GM21737 (cell line): ENCODE data around the gene ACTG1.

Experiments used
- ATAC-seq: cut with Tn5 transposase; IDR thresholded peaks from one replicate; pipeline ENCODE4 v1.9.1; 2021; ENCODE audit warnings: mild to moderate bottlenecking, moderate library complexity; ENCODE audit not compliant: unreplicated experiment

ACTG1 gene

GRCh38 chr17:81468111-81468769 lies 44.4 kb downstream of the ACTG1 start:
- no peak for ATAC-seq

GRCh38 chr17:81466564-81467472 lies 45.8 kb downstream of the ACTG1 start:
- ATAC-seq = no peak

GRCh38 chr17:81465910-81466309 lies 46.7 kb downstream of the ACTG1 start:
- no peak for ATAC-seq

GRCh38 chr17:81464586-81464985 lies 48.0 kb downstream of the ACTG1 start:
- ATAC-seq = no peak

- ATAC-seq = no peak
Measured at GRCh38 chr17:81463506-81463905, 49.1 kb downstream of the ACTG1 start.

- no peak for ATAC-seq
Measured at GRCh38 chr17:81462506-81463125, 50.0 kb downstream of the ACTG1 start.

GRCh38 chr17:81461607-81462500 lies 50.7 kb downstream of the ACTG1 start:
- ATAC-seq = no peak

GRCh38 chr17:81460856-81461460 lies 51.6 kb downstream of the ACTG1 start:
- ATAC-seq = no peak
